ENCODE results near the gene LENEP. TPM values are rescaled to one million over a fixed set of nuclear protein-coding genes. Genes with fewer than 3 reads are reported as not detected.

LENEP gene
- total and polyA plus RNA-seq, 2 experiments from 2014 or later, result not detected

DNA sequence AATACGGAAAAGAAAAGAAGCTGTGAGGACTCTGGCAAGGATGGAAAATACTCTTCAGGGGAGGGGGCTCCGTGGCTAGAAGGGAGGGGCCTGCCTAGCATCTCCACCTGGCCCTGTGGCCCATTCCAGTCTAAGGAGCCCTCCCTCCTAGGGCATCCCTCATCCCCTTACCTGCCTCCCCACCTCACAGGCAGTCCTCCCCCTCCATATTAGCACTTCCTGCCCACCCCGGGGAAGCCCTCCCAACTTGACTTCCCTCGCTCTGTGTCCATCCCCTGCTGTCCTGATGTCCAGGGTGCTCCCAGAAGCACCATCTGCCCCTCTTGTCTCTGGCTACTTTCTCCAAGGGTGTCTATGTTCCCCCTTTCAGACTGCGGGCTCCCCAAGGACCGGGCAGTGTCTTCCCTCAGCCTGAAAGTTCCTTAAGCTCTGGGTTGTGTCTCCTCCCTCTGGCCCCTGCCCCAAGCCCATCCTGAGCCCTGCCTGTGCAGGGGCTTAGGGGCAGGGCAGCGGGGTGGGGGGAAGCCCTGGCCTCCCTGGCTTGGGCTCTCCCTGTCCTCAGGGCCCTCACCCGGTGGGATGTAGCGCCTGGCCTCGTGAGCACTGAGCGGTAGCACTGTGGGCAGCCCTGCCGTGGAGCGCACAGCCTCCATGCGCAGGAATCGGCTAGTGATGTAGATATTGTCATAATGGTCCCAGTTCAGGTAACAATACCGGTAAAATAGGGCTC, 36.3 kb downstream of the LENEP start:
- Histone ChIP-seq H3K4me2 (ENCODE audit: unreplicated experiment) (no peak overlapping the region), H3K36me3 (ENCODE audit: low read depth) (no peaks in the 10 kb centered on the region), H2AFZ (no peak overlapping the region), H3K79me2 (ENCODE audit: insufficient read depth) (no peaks in the 10 kb centered on the region), H3K4me1 (ENCODE audit: insufficient read depth) (no peaks in the 10 kb centered on the region), H3K9ac (no peak overlapping the region), H3K4me3 (no peak overlapping the region), H3K27me3 (replicated peaks; ENCODE audit: insufficient read depth) (no peaks in the 10 kb centered on the region), H3K9me3 (ENCODE audit: low read depth) (no peaks in the 10 kb centered on the region), H4K20me1 (ENCODE audit: insufficient read depth) (no peaks in the 10 kb centered on the region), H3K9me2 (ENCODE audit: insufficient read depth) (no peaks in the 10 kb centered on the region), H3F3A (ENCODE audit: insufficient read depth) (no peaks in the 10 kb centered on the region), H3K27ac (no peak overlapping the region)
- in situ Hi-C loops (cut with MboI), result no loop called here
- no peak for DNase-seq
- TF ChIP-seq EZH2 (IDR thresholded peaks at IDR 0.05; ENCODE audit: insufficient read depth, poor library complexity, severe bottlenecking) (no peak), EZH2phosphoT487 (IDR thresholded peaks at IDR 0.05; ENCODE audit: insufficient read depth, low read depth) (no peak)
- 55 to 66% methylated on average over 10 to 16 of the region's 16 CpGs for WGBS, 2 experiments (ENCODE audit: low coverage in 1 of 2, low lambda C conversion rate in 2 of 2, missing lambda C conversion rate in 2 of 2)

DNA sequence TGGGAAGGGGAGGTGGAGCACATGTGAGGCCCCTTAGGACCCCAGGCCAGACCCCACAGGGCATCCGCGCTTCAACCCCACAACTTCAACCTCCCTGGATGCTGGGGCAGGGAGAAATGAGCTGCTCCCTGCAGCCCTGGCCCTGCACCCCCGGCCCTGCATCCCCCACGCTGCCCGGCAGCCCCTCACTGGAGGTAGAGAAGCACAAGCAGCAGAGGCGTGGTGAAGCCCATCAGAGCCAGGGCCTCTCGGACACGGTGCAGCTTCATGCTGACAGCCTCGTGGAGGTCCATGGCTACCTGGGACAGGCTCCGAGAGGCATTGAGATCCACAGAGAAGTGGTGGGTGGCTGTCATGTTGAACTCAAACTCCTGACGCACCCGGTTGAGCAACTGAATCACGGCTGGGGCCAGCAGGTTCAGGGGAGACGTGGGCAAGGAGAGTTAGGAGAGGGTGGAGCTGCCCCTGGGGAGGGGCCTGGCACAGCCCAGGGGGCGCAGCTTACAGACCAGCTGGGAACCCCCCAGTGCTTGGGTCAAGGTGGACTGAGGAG, 36.9 kb downstream of the LENEP start:
- Histone ChIP-seq H3K36me3 (ENCODE audit: low read depth) (no peaks in the 10 kb centered on the region), H2AFZ (no peak overlapping the region), H3K79me2 (ENCODE audit: insufficient read depth) (no peaks in the 10 kb centered on the region), H3K27ac (no peak overlapping the region), H3K27me3 (replicated peaks; ENCODE audit: insufficient read depth) (no peaks in the 10 kb centered on the region), H3K4me2 (ENCODE audit: unreplicated experiment) (no peak overlapping the region), H3K9me2 (ENCODE audit: insufficient read depth) (no peaks in the 10 kb centered on the region), H3K4me1 (ENCODE audit: insufficient read depth) (no peaks in the 10 kb centered on the region), H3K9me3 (ENCODE audit: low read depth) (no peaks in the 10 kb centered on the region), H3K9ac (no peak overlapping the region), H4K20me1 (ENCODE audit: insufficient read depth) (no peaks in the 10 kb centered on the region), H3F3A (ENCODE audit: insufficient read depth) (no peaks in the 10 kb centered on the region), H3K4me3 (no peak overlapping the region)
- in situ Hi-C loops (cut with MboI), result no loop called here
- DNase-seq, result no peak
- 84 to 87% methylated on average over 13 of the region's 15 CpGs for WGBS, 2 experiments (ENCODE audit: low coverage in 1 of 2, low lambda C conversion rate in 2 of 2, missing lambda C conversion rate in 2 of 2)
- no peak for TF ChIP-seq EZH2phosphoT487 (IDR thresholded peaks at IDR 0.05; ENCODE audit: insufficient read depth, low read depth)
- TF ChIP-seq EZH2 (IDR thresholded peaks at IDR 0.05; ENCODE audit: insufficient read depth, poor library complexity, severe bottlenecking), result no peak

DNA sequence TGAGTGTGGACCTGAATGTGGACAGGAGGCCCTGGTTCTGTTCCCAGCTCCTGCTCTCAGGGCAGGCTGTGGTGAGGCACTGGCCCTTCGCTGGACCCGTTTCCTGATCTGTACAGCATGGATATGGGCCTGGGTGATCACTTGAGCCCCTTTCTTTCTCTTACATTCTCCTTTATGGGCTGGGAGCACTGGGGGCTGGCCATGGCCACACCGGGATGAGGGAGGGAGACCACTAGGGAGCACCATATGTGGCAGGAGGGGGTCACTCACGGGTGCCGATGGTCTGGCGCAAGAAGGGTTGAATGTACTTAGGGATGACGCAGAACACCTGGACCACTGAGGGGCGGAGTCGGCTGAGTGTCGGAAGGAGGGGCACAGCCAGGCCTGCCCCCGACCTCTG, 37.5 kb downstream of the LENEP start:
- H4K20me1 ChIP-seq (ENCODE audit: insufficient read depth), result no peaks in the 10 kb centered on the region
- H3K9ac ChIP-seq, result no peak overlapping the region
- H3K79me2 ChIP-seq (ENCODE audit: insufficient read depth), result no peaks in the 10 kb centered on the region
- no peaks in the 10 kb centered on the region for H3K4me1 ChIP-seq (ENCODE audit: insufficient read depth)
- no peaks in the 10 kb centered on the region for H3K9me3 ChIP-seq (ENCODE audit: low read depth)
- no peak overlapping the region for H3K4me2 ChIP-seq (ENCODE audit: unreplicated experiment)
- H3K9me2 ChIP-seq (ENCODE audit: insufficient read depth), result no peaks in the 10 kb centered on the region
- no peak for DNase-seq
- in situ Hi-C loops (cut with MboI), result no loop called here
- no peak overlapping the region for H3K27ac ChIP-seq
- TF ChIP-seq EZH2phosphoT487 (IDR thresholded peaks at IDR 0.05; ENCODE audit: insufficient read depth, low read depth), result no peak
- TF ChIP-seq EZH2 (IDR thresholded peaks at IDR 0.05; ENCODE audit: insufficient read depth, poor library complexity, severe bottlenecking), result no peak
- no peaks in the 10 kb centered on the region for H3F3A ChIP-seq (ENCODE audit: insufficient read depth)
- no peaks in the 10 kb centered on the region for H3K36me3 ChIP-seq (ENCODE audit: low read depth)
- no peaks in the 10 kb centered on the region for H3K27me3 ChIP-seq (replicated peaks; ENCODE audit: insufficient read depth)
- no peak overlapping the region for H3K4me3 ChIP-seq
- no peak overlapping the region for H2AFZ ChIP-seq
- 52 to 58% methylated on average over 11 of the region's 11 CpGs for WGBS, 2 experiments (ENCODE audit: low coverage in 1 of 2, low lambda C conversion rate in 2 of 2, missing lambda C conversion rate in 2 of 2)

DNA sequence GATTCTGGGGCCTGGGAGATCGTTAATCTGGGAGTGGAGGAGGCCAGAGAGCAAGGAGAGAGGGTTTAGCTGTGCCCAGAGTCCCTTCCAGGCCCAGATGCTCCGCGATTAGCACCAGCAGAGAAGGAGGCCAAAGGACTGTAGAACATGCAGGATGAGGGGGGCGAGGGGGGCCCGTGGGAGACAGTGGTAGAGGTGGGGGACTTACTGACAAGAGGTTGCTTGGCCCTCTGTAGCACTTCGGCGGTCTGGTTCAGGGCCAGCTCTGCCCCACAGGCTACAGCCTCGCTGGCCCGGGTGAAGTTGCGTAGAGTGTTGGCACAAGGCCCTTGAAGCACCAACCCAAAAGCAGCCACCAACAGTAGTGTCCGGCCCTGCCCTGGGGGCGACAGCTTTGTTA, 39.5 kb downstream of the LENEP start:
- in situ Hi-C loops (cut with MboI), result no loop called here
- Histone ChIP-seq H3F3A (ENCODE audit: insufficient read depth) (no peaks in the 10 kb centered on the region), H3K9me3 (ENCODE audit: low read depth) (no peaks in the 10 kb centered on the region), H3K27ac (no peak overlapping the region), H3K4me1 (ENCODE audit: insufficient read depth) (no peaks in the 10 kb centered on the region), H3K36me3 (ENCODE audit: low read depth) (no peaks in the 10 kb centered on the region), H3K4me3 (no peak overlapping the region), H2AFZ (no peak overlapping the region), H3K27me3 (replicated peaks; ENCODE audit: insufficient read depth) (no peaks in the 10 kb centered on the region), H3K4me2 (ENCODE audit: unreplicated experiment) (no peak overlapping the region), H4K20me1 (ENCODE audit: insufficient read depth) (no peaks in the 10 kb centered on the region), H3K9ac (no peak overlapping the region), H3K79me2 (ENCODE audit: insufficient read depth) (no peaks in the 10 kb centered on the region), H3K9me2 (ENCODE audit: insufficient read depth) (no peaks in the 10 kb centered on the region)
- 63 to 70% methylated on average over 11 to 12 of the region's 12 CpGs for WGBS, 2 experiments (ENCODE audit: low coverage in 1 of 2, low lambda C conversion rate in 2 of 2, missing lambda C conversion rate in 2 of 2)
- no peak for DNase-seq
- no peak for TF ChIP-seq EZH2phosphoT487 (IDR thresholded peaks at IDR 0.05; ENCODE audit: insufficient read depth, low read depth)
- no peak for TF ChIP-seq EZH2 (IDR thresholded peaks at IDR 0.05; ENCODE audit: insufficient read depth, poor library complexity, severe bottlenecking)

Data from GM23248 (cell line).